ENCODE data around the gene UNC5C.

UNC5C gene

GRCh38 chr4:95546866-95547714 lies 1.7 kb downstream of the UNC5C start:
- peak; percentile 64 for DNase-seq (ENCODE audit: low spot score)

DNA sequence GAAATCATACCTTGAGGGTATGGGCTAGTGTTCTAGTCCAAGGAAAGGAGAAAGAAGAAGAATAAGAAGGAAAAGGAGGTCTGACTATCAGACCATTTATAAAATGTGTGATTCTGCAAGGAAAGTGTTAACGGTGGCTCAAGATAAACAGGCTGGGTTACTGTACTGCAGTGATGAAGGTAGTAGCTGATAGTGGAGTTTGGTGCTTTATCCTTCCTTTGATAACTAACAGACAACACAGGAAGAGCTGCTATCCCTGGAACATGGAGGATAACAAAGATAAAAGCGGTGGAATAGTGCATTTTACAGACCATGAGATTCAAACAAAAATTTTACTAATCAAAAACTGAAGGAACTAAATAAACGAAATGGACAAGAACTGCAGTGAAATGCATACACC lies 2.6 kb downstream of the UNC5C start:
- DNase-seq (ENCODE audit: low spot score): peak; percentile 63

DNA sequence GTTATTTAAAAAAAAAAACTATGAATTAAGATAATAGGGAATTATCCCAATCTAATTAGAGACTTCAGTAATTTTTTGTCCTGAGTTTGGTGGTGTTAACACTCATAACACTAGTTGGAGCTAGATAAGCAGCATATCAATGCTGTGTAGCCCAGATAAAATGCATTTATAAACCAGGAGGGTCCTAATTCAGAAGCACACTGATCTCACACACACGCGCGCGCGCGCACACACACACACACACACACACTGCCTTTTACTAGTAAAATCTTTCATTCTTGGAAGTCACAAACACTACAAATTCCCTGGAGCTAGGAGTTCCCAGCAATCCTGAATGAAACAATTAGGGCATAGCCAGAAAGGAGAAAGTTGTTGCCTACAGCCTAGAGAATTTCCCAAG lies 3.2 kb downstream of the UNC5C start:
- peak; percentile 59 for DNase-seq (ENCODE audit: low spot score)

- peak; percentile 80 for DNase-seq (ENCODE audit: low spot score)
Measured at GRCh38 chr4:95544113-95545103, 4.4 kb downstream of the UNC5C start.

- no peak for DNase-seq (ENCODE audit: low spot score)
Measured at GRCh38 chr4:95541889-95542607, 6.7 kb downstream of the UNC5C start.

GRCh38 chr4:95541094-95541493 lies 7.7 kb downstream of the UNC5C start:
- no peak for DNase-seq (ENCODE audit: low spot score)

DNA sequence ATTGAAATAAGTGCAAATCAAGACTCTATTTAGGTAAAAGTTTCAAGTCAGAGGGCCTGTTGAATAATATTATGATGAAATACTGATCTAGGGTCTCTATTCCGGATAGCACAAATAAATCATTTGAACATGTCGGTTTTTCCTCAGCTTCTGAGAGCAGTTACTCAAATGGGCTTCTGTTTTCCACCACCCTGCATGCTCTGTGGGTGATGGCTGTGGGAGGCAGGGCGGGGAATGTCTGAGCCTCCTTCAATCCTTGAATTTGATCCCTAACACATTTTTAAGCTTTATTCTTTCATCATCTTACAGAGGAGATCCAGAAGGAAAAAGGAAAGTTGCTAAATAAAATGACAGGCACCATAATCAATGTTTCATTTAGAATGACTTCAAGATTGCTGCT lies 8.5 kb downstream of the UNC5C start:
- peak; percentile 66 for DNase-seq (ENCODE audit: low spot score)

- peak; percentile 55 for DNase-seq (ENCODE audit: low spot score)
Measured at GRCh38 chr4:95539106-95539505, 9.7 kb downstream of the UNC5C start.

DNA sequence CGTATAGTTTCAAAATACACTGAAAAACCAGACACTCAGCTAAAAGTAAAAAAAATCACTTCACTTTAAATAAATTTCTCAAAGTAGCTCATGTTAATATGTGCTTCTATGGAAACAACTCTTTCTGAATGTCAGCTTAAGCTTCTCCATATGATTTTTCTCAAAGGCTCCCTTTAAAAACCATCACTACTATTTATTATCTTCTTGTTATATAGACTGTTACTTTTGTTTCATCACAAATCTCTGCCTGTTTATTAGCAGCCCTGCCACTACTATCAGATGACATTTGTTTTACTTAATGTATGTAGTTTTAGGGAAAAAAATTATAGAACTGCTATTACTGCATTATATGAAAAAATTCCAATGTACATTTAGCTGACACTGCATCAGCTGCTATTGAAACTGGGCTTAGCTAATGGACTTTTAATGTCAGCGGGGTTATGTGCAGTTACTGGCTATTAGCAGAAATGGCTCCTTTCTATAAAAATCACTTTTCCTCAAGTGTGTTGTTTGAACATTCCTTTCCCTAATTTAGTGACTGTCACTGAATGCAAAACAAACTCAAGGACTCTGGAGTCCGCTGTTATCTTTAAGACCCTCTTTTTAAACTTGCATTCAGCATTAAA lies 10.8 kb downstream of the UNC5C start:
- DNase-seq (ENCODE audit: low spot score): no peak

GRCh38 chr4:95537191-95537590 lies 11.6 kb downstream of the UNC5C start:
- peak; percentile 62 for DNase-seq (ENCODE audit: low spot score)

DNA sequence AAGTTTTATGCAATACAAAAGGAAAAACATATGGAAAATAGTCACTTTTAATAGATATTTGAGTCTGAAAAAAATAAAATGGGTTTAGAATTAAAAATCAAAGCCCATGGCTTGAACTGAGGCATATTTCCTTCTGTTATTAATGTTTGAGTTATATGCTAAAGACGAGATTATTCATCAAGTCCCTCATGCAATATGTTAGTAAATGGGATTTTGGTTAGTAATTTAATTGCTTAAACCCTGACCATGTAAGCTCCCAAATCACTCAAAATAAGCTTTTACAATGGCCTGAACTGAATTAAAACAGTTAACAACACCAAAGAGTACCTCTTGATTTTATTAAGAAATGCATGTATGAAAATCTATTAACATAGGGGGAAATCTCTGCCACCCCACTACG lies 12.1 kb downstream of the UNC5C start:
- DNase-seq (ENCODE audit: low spot score): no peak

DNA sequence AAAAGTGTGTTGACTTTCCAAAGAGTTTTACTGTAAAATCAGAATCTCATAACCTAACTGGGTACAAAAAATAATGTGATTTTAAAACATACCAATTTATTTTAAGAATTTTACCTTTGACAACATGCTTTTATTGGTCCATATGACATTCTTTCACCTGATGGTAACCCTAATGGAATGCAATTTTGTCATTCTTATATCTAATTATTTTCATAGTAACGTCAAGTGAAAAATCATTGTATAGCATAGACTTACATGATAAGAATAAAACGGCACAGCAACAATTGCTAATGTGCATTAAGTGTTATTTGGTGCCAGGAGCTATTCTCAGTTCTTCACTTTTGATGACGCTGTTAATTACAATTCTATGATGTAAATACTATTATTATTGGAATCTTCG lies 13.6 kb downstream of the UNC5C start:
- no peak for DNase-seq (ENCODE audit: low spot score)

GRCh38 chr4:95534032-95534431 lies 14.7 kb downstream of the UNC5C start:
- DNase-seq (ENCODE audit: low spot score): no peak

DNA sequence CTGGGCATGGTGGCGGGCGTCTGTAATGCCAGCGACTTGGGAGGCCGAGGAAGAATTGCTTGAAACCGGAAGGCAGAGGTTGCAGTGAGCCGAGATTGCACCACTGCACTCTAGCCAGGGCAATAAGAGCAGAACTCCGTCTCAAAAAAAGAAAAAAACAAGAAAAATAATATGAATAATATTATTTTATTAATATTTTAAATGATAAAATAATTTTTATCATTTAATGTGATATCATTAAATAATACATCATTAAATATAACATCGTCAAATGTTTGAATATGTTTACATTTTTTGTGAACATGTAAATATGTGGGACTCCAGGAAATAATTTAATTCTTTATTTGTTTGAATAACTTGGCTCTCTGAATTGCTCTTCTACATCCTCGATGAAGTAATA lies 15.5 kb downstream of the UNC5C start:
- no peak for DNase-seq (ENCODE audit: low spot score)

- DNase-seq (ENCODE audit: low spot score): no peak
Measured at GRCh38 chr4:95532305-95532704, 16.5 kb downstream of the UNC5C start.

- DNase-seq (ENCODE audit: low spot score): no peak
Measured at GRCh38 chr4:95531141-95531540, 17.6 kb downstream of the UNC5C start.

DNA sequence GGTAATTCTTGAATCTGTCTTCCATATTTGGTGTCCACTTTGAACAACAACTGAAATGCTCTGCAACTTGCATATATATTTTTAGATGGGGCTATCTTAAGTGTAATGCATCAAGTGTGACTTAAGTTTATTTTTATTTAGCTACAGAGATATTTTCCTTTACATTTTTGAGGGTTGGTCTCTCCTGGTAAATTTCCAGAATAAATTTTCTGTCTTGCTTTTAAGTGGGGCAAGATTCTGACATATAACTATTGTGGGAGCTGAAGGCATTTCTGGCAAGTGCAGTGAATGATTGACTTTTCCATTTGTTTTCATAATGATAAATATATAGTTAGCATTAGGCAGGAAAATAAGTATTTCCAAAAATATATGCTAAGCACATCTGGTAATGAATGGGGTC lies 18.8 kb downstream of the UNC5C start:
- DNase-seq (ENCODE audit: low spot score): no peak

GRCh38 chr4:95528388-95528948 lies 20.3 kb downstream of the UNC5C start:
- DNase-seq (ENCODE audit: low spot score): no peak

DNA sequence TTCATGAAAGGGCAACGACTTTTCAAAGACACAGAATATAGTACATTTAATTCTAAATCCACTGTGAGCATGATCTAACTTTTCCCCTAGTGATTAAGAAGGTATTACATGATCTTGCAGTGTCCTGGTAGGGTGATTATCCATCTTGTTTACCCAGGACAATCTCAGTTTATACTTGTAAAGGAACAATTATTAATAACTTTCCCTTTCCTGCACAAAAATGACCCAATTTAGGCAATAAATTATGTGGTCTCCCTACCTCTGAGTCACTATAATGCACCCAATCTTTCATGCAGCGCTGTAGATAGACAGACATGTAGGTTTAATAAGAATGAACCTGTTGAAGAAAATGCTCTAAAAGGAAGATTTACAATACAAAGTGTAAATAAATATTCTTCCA lies 22.7 kb downstream of the UNC5C start:
- no peak for DNase-seq (ENCODE audit: low spot score)

DNA sequence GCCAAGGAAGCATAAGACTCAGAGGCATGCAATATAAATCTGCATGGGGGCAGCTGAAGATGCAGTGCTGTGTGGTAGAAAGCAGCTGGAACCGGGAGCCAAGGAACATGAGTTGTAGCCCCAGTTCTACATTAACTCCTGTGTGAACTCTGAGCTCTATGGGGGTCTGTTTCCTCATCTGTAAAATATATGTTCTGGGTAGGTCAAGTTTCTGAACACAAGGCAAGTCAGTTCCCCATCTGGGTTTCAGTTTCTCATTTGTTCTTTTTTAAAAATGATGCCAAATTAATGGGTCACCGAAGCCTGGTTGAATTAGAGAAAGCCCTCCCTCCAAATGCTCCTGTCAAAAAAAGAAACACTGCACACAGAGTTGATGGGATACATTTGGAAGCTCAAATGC lies 24.0 kb downstream of the UNC5C start:
- DNase-seq (ENCODE audit: low spot score): no peak

DNA sequence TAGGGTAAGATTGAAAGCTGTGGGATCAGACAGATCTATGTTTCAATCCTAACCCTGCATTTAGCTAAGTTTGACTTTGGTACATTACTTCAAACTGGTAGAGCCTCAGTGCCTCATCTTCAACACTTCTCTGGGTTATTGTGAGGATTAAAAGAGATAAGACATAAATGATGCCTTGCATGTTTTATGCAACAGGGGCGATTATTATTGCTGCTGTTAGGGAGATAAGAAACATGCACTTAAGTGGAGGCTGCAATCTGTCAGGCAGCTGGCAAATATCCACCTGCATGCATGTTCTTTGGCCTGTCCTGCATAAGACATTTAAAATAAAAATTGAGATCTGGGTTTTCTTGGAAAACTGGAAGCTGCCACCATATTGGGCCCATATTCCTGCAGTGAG lies 24.6 kb downstream of the UNC5C start:
- DNase-seq (ENCODE audit: low spot score): no peak
